NOMO-1 treated with DMSO at 0.1 percent for 48 hours (cell line): ENCODE data around the gene RGS10.

Experiments
- DNase-seq: peaks from one replicate; lab custom pipeline; 2025; ENCODE audit not compliant: unreplicated experiment; lab: John Stamatoyannopoulos, UW

Gene RGS10

DNA sequence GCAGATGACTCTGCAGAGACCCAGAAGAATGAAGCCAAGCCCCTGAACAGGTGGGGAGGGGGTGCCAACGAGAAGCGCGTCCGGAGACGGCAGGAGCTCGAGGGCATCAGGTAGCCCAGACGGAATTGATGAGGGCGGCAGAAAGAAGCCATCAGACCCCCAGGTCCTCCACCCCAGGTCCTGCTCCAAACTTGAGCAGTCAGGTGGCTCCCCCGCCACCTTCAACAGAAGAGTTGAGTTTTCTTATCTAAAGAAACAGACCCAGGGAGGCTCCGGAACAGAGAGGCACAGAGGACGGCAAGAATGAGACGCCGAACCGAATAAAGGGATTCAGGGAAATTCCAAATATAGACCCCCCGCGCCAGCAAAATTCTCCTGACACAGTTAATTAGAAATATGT, 22.2 kb downstream of the RGS10 start:
- DNase-seq, result no peak

- DNase-seq, result no peak
Observed at GRCh38 chr10:119518936-119519335, 23.6 kb downstream of the RGS10 start.

DNA sequence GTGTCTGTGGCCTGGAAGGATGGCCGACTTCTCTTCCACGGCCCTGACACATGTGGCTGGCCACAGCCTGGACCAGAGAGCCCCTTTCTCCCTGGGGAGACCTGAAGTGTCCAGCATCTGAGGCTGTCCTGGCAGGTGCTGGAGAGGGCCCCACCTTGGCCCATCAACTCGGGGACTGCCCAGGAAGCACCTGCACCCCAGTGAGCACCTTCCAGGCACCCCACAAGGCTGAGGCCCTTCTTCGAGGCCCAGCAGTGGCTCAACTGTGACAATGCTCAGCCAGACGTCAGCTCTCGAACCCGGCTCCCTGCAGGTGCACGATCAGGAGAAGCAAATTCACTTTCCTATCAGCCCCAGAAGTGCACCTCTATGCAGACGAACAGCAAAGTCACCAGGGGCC, 24.3 kb downstream of the RGS10 start:
- no peak for DNase-seq

DNA sequence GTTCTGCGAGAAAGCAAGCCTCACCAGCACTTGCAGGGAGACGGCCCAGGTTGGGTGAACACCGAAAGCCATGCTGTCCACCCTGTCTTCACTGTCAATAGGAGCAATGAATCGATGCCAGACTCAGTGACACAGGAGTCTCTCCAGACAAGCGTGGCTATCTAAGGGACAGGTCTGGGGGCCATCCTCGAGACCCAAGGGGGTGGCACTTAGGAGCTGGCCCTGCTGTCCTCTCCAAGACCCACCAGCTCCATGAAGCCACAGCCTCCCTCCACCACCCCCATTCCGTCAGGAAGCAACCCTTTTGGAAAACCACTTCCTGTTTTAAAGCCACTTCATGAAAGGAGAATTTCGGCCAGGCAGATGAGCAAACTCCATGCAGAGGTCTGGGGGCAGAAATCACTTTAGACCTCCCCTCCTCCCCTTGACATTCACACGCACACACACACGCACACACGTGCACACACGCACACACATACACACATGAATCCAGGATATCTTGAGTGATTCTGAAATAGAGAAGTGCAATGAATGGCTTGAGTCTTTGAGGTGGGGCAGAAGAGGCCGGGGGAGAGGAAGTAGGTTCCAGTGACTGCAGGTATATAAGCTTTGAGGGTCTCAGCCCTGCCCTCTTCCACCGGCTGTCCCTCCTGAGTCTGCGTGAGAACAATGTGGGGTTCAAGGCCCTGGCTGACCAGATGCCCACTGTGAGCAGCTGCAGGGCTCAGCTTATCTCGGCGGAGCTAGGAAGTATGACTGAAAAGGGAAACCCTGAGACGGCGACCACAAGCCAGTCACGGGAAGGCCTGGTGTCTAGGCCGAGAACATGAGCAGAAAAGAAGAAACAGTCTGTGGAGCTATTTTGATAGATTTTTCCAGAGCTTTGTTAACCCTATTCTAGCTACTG, 25.0 kb downstream of the RGS10 start:
- DNase-seq, result peak; percentile 72

DNA sequence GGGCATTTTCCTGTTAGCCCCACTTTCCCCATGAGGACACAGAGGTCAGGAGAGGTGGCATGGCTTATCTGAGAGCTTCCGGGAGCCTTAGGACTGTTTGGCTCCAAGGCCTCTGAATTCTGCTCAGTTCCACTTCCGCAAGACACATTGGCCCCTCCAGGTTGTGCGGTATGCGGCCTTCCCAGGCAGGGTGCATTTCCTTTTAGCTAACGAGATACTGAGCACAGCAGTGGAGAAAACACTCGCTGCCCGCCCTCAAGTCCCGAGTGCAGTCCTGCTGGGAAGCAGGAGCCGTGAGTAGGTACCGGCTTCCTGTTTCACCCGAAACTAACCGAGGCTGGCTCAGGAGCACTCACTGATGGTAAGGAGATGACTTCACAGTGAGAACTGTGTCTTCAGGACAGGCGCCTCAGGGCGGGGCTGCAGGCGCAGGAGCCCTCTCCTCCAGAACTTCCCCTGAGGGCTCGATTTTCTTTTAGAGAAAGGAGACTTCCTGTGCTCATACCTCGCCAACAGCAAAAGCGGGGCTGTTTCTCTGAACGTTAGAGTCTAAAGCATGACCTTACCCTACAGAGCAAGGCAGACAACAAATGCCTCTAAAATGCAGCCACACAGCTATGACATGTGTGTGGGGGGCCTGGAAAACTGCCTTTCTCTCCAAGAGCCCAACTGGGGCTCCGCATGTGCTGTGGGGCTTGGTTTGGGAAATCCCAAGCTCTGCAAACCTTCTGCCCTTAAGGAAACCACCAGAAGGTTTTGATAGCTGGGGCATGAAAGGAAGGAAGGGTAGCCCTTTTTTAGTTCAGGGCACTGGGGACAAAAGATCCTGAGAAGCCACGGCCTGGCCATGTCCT, 25.9 kb downstream of the RGS10 start:
- peak; percentile 88 for DNase-seq

GRCh38 chr10:119515511-119516045, 26.9 kb downstream of the RGS10 start:
- no peak for DNase-seq

DNA sequence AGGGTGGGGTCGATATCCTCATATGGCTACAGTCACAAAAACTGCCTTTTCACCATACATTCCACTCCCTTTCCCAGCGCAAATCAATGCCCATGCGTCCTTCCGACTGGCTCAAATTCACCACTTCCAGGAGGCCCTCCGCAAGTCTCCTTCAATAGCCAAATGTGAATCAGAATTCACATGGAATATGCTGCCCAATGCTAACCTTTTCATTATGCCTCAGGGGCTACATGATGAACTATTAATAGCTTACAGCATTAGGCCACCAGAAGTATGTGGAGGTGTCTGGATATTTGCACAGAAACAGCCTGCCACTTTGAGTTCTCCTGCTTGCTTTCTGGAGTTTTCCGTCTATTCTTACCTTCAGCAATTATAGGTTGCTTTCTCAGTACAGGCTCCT, 27.7 kb downstream of the RGS10 start:
- no peak for DNase-seq

GRCh38 chr10:119511828-119512515, 30.5 kb downstream of the RGS10 start:
- DNase-seq, result no peak

DNA sequence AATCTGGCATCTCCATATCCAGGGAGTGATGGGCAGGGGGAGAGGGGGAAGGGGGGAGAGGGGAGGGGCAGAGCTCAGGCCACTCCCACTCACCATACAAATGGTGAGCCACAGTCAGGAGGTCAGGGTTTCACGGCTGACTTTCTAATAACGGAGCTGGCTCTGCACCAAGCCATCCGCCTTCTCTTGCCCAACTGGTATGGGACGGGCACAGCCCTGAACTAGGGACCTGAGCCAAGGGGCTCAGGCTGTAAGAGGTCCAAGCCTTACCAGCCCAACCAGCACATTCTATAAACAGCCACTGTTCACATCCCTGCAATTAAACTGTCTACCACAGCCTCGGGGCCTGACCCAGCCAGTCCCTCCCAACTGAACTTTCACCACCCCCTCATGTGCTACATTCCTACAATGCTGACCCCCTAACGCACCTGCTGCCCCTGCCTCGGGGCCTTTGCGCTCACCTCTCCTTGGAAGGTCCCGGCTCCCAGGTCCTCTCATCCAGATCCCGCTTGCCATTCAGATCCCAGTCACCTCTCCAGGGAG, 32.5 kb downstream of the RGS10 start:
- DNase-seq, result no peak

DNA sequence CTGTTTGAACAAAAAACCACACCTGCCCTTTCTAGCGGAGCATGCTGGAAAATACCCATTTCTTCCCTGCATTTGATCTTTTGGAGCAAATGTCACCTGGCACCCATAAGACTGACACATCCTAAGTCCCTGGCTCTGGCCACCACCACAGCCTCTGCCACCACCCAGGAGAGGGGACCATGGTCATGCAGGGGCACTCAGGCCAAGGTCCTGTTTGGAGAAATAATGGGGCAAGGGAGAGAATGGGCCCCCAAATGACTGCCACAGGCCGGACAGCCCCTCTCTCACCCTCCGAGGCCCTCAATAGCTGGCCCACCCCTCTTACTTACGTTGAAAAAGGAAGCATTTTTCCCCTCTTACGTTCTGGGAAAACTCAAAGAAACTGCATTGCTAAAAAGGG, 35.4 kb downstream of the RGS10 start:
- DNase-seq, result no peak

DNA sequence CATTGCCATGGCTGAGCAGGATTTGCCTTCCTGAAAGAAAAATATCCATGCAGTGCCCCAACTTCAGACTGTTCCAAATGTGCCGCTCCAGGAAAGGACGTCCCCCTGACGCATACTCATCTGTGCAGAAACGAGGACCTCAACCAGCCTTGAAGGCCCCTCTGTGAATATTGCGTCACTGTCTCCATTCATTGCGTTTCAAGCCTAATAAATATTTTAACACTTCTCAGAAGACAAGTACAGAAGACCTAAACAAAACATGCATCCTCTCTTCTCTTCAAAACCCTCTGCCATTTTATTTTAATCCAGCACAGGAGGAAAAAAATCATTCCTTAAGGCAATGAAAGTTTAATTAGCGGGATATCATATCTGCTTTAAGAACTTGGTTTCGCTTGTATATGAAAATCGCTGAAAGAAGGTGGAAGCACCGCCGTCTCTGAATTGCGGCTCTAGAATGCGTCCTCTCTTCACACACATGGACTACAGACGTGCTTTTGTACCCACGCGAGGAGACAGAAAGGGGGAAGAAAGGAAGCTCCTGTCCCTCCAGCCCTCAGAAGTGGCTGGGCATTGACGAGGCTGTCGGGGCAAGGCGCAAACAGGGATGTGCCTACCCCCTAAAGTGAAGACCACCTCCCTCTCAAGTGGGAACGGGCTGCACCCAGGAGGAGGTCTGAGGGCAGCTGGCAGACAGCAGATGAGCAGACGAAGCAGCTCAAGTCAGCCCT, 36.8 kb downstream of the RGS10 start:
- DNase-seq, result no peak

DNA sequence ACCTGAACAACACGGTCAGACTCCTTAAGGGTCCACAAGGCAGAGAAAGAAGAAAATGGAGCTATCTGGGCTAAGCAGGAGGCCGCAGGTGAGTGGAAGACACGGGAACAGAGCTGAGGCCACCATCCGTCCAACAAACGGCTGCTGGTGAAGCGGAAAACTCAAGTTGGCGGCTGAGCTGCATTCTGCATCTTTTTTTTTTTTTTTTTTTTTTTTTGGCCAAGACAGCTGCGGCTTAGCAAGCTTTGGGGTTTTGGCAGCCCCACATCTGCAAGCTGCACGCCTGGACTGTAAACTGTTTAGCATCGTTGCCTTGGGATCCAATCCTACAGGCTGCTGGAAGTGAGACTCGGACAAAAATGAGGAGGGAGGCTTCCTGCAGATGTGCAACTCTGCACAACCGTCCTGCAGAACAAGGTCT, 37.4 kb downstream of the RGS10 start:
- no peak for DNase-seq

DNA sequence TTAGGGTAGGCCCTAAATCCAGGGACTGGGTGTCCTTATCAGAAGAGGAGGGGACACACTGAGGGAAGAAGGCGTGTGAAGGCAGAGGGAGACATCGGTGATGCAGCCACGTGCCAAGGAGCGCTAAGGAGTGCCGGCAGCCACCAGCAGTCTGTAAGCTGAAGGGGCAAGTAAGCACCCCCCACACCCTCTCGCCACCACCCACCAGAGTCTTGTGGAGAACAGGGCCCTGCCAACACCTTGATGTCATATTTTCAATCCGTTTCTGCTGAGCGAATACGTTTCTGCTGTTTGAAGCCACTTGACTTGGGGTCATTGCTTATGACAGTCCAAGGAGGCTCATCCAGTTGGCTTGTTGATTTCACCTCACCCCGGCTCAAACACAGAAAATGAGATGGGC, 37.9 kb downstream of the RGS10 start:
- DNase-seq, result no peak

GRCh38 chr10:119503821-119504220, 38.7 kb downstream of the RGS10 start:
- DNase-seq, result no peak

GRCh38 chr10:119502618-119503155, 39.8 kb downstream of the RGS10 start:
- no peak for DNase-seq

- DNase-seq, result no peak
Observed at GRCh38 chr10:119502209-119502608, 40.3 kb downstream of the RGS10 start.

GRCh38 chr10:119501690-119502089, 40.8 kb downstream of the RGS10 start:
- DNase-seq, result no peak

DNA sequence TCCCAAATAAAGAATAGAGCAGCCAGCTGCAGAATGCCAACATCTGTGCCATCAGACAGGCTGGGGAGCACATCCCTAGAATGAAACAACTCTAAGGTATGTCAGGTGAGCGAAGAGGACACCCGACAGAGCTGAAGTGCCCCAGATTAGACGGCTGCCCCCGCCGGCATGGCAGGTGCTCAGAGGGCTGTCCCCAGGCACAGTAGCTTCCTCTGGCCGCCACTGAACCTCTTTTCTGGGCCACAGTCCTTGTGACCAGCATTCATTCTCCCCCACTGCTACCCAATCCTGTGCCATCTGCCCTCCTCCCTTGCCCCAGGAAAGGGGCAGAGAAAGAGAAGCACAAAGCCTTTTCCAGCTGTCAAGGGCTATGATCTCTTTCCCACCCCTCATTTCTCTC, 41.7 kb downstream of the RGS10 start:
- DNase-seq, result no peak

- no peak for DNase-seq
Observed at GRCh38 chr10:119500123-119500795, 42.3 kb downstream of the RGS10 start.

DNA sequence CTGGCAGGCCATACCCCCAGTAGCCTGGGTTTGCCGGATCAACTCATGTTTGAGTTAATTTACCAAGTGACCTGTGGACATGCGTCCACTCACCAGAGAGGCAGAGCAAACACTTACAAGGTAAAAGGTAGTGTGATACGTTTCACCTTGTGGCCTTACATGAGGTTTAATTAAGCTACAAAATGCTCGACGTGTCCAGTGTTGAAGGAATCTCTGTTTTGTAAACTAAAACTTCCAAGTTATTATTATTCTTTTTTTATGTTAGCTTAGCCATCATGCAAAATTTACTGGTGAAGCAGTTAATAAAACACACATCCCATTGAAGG, 42.9 kb downstream of the RGS10 start:
- DNase-seq, result no peak
